ENCODE measurements around the gene MYO10.

MYO10 gene

DNA sequence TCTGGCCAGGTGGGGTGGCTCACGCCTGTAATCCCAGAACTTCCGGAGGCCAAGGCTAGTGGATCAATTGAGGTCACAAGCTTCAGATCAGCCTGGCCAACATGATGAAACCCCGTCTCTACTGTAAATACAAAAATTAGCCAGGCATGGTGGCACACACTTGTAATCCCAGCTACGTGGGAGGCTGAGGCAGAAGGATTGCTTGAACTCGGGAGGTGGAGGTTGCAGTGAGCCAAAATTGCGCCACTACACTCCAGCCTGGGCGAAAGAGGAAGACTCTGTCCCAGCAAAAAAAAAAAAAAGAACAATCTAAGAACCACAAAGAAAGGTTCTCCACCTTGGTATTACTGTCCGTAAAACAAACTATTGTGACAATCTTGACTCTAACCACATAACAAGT, 9.7 kb downstream of the MYO10 start:
- DNase-seq (ENCODE audit: low spot score) = no peak

DNA sequence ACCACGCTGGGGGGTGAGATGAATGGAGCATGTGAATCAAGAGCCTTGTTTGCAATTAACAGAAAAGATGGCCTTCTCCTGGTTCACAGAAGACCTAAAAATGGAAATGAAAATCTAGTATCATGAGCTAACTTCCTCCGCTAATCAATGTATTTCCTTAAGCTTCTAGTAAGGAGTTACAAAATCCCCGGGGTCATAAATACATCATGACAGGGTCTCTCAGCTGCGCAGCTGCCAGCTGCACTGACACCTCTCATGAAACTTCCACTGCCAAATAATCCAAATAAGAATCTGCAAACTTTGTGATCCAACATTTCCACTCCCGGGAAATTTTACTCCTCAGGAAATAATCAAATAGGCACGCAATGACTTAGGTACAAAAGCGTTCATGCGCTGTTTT, 11.9 kb downstream of the MYO10 start:
- DNase-seq (ENCODE audit: low spot score) = no peak
- TF ChIP-seq, protein P1, sequence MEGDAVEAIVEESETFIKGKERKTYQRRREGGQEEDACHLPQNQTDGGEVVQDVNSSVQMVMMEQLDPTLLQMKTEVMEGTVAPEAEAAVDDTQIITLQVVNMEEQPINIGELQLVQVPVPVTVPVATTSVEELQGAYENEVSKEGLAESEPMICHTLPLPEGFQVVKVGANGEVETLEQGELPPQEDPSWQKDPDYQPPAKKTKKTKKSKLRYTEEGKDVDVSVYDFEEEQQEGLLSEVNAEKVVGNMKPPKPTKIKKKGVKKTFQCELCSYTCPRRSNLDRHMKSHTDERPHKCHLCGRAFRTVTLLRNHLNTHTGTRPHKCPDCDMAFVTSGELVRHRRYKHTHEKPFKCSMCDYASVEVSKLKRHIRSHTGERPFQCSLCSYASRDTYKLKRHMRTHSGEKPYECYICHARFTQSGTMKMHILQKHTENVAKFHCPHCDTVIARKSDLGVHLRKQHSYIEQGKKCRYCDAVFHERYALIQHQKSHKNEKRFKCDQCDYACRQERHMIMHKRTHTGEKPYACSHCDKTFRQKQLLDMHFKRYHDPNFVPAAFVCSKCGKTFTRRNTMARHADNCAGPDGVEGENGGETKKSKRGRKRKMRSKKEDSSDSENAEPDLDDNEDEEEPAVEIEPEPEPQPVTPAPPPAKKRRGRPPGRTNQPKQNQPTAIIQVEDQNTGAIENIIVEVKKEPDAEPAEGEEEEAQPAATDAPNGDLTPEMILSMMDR (IDR thresholded peaks at IDR 0.05; ENCODE audit: extremely low read depth, missing control alignments) = no peak

More for the DNA sequence above, 9.7 kb downstream of the MYO10 start:
- TF ChIP-seq, protein P1 (IDR thresholded peaks at IDR 0.05; ENCODE audit: extremely low read depth, missing control alignments) = no peak

DNA sequence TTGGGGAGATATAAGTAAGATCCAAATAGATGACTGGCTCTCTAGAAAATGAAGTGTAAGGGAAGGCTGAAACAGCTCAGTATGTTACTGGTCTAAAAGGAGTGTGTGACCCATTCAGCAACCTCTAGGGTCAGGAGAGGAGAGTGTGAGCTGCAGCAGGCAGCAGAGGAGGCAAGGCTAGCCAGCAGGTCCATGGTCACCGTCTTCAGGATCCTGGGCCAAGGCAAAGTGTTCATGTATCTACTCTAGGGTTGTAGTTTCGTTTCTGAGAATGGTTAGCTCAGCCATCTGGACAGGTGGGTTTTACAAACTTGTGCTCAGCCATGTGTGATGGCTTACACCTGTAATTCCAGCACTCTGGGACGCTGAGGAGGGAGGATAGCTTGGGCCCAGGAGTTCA, 13.7 kb downstream of the MYO10 start:
- no peak for DNase-seq (ENCODE audit: low spot score)
- TF ChIP-seq, protein P1 (IDR thresholded peaks at IDR 0.05; ENCODE audit: extremely low read depth, missing control alignments) = no peak

DNA sequence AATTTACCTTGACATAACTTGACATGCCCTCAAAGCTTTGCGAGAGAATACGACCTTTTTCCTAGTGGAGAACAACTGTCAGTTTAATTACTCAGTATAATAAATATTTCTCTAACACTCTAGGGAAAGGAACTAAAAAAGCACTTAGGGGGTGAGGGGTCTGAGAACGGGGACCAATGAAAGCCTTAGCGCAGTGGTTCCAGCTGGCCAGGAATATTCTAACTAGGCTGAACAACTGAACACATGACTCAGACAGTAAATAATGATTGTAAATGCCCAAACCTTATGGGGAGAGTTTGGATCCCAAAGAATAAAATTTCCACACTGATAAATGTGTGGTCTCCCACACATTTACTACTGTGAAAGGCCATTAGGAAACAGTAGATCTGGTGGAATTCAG, 14.9 kb downstream of the MYO10 start:
- no peak for DNase-seq (ENCODE audit: low spot score)
- TF ChIP-seq, protein P1 (IDR thresholded peaks at IDR 0.05; ENCODE audit: extremely low read depth, missing control alignments) = no peak

DNA sequence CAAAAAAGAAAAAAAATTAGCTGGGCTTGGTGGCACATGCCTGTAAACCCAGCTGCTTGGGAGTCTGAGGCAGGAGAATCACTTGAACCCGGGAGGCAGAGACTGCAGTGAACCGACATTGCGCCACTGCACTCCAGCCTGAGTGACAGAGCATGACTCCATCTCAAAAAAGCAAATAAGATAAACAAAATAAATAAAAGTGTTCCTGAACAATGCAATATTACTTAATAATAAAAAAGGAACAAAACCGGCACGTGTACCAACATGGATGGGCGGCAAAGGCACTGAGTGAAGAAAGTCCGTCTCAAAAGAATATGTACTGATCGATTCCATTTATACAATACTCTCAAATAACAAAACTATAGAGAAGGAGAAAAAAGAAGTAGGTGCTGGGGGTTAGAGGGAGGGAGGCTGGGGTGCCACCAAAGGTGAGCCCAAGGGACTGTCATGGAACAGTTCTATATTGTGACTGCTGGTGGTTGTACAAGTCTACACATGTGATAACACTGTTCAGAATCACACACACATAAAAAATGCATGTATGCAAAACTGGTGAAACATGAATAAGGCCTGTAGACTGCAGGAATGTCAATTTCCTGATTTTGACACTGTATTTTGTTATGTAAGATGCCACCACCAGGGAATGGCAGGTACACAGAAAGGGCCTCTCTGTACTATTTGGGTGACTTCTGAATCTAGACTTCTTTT, 15.8 kb downstream of the MYO10 start:
- DNase-seq (ENCODE audit: low spot score) = no peak
- TF ChIP-seq, protein P1 (IDR thresholded peaks at IDR 0.05; ENCODE audit: extremely low read depth, missing control alignments) = no peak

DNA sequence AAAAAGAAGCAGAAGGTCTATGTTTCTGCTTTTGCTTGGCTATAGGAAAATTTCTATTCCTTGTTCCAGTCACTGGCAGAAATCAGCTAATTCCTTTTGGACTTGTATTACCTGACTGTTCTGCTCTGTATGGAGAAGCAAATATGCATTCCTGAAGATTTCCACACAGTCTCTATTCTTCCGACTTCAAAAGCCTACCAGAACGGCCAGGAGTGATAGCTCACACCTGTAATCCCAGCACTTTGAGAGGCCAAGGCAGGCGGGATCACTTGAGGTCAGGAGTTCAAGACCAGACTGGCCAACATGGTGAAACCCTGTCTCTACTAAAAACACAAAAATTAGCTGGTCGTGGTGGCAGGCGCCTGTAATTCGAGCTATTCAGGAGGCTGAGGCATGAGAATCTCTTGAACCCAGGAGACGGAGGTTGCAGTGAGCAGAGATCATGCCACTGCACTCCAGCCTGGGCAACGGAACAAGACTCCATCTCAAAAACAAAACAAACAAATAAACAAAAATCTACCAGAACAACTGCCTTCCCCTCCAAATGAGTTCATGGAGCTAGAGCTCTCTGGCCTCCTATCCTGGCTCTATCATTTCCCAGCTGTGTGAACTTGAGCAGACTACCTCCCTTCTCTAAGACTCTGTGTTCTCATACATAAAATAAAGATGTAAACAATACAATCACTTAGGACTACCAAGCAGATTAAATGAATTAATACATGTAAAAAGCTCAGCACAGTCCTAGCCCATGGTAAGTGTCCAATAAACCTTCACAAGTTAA, 17.0 kb downstream of the MYO10 start:
- no peak for DNase-seq (ENCODE audit: low spot score)
- TF ChIP-seq, protein P1 (IDR thresholded peaks at IDR 0.05; ENCODE audit: extremely low read depth, missing control alignments) = no peak

- no peak for DNase-seq (ENCODE audit: low spot score)
- TF ChIP-seq, protein P1 (IDR thresholded peaks at IDR 0.05; ENCODE audit: extremely low read depth, missing control alignments) = no peak
Observed at GRCh38 chr5:16918156-16918555, 17.9 kb downstream of the MYO10 start.
